ENCODE data around the gene CLSTN3. TPM values are rescaled to one million over a fixed set of nuclear protein-coding genes. Genes with fewer than 3 reads are reported as not detected.

The CLSTN3 gene
- total RNA-seq, 4 donors from 2014 or later = 16.1 to 45.6 (median 28.4) TPM

DNA sequence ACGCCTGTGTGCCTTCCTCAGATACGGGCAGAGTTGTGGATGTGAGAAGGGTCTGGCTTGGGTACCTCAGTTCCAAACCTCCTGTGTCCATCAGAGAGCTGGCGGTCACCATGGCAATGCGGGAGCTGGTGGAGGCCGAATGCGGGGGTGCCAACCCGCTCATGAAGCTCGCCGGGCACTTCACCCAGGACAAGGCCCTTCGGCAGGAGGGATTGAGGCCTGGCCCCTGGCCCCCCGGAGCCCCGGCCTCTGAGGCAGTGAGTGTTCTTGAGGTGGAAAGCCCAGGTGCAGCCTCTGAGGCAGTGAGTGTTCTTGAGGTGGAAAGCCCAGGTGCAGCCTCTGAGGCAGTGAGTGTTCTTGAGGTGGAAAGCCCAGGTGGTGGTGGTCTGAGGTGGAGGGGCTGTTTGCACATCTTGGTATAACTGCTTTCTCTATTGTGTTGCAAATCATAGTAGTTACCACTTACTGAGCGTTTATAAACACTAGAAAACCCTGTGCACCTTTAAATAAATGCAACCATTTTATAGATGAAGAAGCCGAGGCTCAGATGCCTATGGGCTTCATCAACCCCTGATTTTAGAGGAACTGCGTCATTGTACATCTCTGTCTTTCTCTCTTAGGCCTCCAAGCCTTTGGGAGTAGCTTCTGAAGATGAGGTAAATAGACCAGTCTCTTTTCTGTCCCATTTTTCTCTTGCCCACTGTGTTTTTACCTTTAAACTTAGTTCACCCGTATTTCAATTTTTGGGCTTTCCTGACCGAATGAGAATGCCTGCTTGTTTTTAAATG, 60.3 kb downstream of the CLSTN3 start:
- TF ChIP-seq, protein P1, sequence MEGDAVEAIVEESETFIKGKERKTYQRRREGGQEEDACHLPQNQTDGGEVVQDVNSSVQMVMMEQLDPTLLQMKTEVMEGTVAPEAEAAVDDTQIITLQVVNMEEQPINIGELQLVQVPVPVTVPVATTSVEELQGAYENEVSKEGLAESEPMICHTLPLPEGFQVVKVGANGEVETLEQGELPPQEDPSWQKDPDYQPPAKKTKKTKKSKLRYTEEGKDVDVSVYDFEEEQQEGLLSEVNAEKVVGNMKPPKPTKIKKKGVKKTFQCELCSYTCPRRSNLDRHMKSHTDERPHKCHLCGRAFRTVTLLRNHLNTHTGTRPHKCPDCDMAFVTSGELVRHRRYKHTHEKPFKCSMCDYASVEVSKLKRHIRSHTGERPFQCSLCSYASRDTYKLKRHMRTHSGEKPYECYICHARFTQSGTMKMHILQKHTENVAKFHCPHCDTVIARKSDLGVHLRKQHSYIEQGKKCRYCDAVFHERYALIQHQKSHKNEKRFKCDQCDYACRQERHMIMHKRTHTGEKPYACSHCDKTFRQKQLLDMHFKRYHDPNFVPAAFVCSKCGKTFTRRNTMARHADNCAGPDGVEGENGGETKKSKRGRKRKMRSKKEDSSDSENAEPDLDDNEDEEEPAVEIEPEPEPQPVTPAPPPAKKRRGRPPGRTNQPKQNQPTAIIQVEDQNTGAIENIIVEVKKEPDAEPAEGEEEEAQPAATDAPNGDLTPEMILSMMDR (IDR thresholded peaks at IDR 0.05; ENCODE audit: low read depth) = no peak

DNA sequence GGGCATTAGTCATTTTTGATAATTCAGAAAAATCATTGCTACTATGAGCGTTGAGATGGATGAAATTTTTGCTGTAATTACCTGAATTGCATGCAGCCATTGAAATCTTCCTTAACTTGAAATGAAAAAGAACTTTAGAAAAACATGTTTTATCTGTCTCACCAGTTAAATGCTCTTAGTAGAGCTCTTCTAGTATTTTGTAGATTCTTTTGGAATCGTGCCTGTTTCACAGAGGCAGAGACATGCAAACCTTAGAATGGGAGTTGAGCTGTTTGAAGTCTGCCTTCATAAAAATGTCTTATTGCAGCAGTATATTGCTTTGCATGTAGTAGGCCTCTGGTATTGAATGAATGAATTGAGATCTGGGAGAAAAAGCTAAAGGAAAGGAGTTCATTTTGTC, 63.5 kb downstream of the CLSTN3 start:
- TF ChIP-seq, protein P1 (IDR thresholded peaks at IDR 0.05; ENCODE audit: low read depth) = no peak

DNA sequence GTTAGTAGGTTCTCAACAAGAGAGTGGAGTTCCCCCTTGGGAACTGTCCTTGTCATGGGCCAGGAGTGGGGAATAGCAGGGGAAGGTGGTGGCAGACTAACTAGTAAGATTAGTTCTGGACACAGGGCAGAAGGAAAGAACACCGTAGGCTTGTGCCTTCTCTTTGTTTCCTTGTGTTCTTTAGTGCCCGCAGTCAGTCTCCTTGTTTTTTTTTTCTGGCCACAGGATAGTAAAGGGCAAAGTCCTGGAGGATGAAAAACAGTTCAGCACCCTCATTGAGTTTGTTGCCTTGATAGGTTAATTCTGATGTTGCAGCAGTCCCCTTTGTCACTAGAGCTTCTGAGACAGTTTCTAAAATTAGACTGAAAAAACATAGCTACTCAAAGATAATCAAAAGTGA, 67.7 kb downstream of the CLSTN3 start:
- TF ChIP-seq, protein P1 (IDR thresholded peaks at IDR 0.05; ENCODE audit: low read depth) = no peak

DNA sequence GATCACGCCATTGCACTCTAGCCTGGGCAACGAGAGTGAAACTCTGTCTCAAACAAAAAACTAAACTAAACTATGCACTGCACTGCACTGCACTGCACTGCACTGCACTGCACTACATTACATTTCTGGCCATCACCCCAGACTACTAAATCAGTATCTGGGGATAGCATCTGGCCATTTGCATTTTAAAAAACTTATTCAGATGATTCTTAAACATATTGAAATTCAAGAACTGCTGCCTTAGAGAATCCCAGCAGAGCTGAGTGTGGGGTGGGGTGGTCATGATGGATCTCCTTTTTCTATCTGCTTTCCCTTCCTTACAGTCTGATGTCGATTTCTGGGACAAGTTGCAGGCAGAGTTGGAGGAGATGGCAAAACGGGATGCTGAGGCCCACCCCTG, 72.9 kb downstream of the CLSTN3 start:
- TF ChIP-seq, protein P1 (IDR thresholded peaks at IDR 0.05; ENCODE audit: low read depth) = no peak

DNA sequence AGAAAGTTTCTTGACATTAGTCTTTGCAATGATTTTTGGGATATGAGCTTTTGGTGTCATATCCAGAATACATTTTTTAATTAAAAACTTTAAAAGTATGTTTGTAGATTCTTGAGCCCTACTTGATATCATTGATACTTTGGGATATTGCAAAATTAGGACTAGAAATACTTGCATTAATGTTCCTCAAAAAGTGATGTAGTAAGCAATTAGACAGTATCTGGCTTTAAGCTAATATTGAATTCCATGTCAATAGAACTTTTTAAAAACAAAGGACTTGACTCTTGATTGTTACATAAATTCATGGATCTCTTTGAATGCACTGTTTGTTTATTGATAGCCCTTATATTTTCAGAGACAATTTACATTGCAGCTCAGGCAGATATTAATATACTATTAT, 74.9 kb downstream of the CLSTN3 start:
- TF ChIP-seq, protein P1 (IDR thresholded peaks at IDR 0.05; ENCODE audit: low read depth) = no peak

DNA sequence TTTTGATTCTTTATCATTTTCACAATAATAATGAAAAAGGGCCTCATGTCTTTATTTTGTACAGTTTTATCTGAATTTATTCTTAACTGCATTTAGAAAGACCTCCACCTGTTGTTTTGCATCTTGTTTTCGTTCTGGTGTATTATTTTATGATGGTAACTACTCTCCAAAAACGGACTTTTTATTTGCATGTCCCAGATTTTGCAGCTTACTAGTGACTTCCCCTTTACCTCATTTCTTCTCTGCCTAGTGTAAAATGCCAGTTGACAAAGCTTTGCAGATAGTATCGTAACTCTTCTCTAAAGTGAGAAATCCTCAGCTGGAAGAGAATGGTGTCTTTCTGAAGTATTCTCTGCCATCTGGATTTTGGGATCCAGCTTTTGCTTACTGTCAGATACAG, 76.5 kb downstream of the CLSTN3 start:
- TF ChIP-seq, protein P1 (IDR thresholded peaks at IDR 0.05; ENCODE audit: low read depth) = no peak

DNA sequence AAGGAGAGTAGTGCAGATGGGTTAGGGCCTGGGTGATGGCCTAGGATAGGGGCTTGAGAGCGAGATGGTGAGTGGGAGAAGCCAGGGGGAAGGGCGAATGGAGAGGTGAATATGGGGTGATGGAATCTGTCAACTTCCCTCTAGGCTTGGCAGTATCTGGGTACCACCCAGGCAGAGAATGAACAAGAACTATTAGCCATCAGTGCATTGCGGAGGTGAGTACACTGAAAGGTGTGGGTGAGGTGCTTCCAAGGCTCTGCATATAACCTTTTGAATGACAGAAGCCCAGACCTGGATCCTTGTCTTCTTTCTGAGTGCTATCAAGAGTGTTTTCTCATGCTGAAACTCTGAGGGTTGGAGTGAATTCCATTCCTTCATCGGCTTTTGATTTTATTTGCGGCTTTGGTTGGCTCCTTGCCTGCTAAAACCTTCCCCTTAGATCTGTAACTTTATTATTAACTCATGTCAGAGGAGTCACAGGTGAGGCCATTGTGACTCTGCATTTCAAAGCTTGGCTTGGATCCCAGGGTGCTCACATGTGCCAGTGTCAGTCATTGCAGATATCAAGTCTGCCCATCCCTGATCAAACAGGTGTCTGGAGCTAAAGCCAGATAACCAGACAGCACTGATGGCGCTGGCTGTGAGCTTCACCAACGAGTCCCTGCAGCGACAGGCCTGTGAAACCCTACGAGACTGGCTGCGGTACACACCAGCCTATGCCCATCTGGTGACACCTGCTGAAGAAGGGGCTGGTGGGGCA, 77.9 kb downstream of the CLSTN3 start:
- TF ChIP-seq, protein P1 (IDR thresholded peaks at IDR 0.05; ENCODE audit: low read depth) = no peak

Measured in subcutaneous adipose tissue (tissue), 4 donors.